Endothelial cell of umbilical vein (primary cell): Measurements from ENCODE around the gene TF. TPM values are rescaled to one million over a fixed set of nuclear protein-coding genes. Genes with fewer than 3 reads are reported as not detected.

ENCODE experiments used
- Bru-seq: library from RNA; stranded (reverse); fragments of 400-500 nt; gene quantifications from one replicate; lab custom pipeline; 2021; lab: Mats Ljungman, UMichigan
- BruChase-seq, 2 experiments: library from RNA; stranded (reverse); fragments of 400-500 nt; gene quantifications; one replicate each; lab custom pipeline; 2021; lab: Mats Ljungman, UMichigan
- BruUV-seq: library from RNA; stranded (reverse); fragments of 400-500 nt; replicated peaks from 2 replicates; lab custom pipeline; 2021; lab: Mats Ljungman, UMichigan
- CTCF ChIA-PET: fragments of 300-600, 350-600 bp; sonication (Branson Sonifier 250); formaldehyde crosslinking; loops from one replicate; lab custom pipeline; 2021; ENCODE audit warnings: antibody characterized with exemption, inconsistent platforms; lab: Charles Lee
- POLR2A ChIA-PET: fragments of 300-600, 350-600 bp; sonication (Branson Sonifier 250); formaldehyde crosslinking; loops from one replicate; lab custom pipeline; 2021; ENCODE audit warnings: antibody characterized with exemption, inconsistent platforms; lab: Charles Lee
- DNase-seq: peaks from one replicate; pipeline ENCODE4 v3.0.0-alpha.2; 2011; ENCODE audit warnings: low read depth, low spot score
- FAIRE-seq: peaks from 2 replicates; lab custom pipeline; 2011; peaks lifted over from hg19 to GRCh38; lab: Jason Lieb, UNC
- H2AFZ ChIP-seq: 2 replicates; pipeline ENCODE4 v1.6.0; 2012; ENCODE audit warnings: low read depth, low read length, control low read depth, inconsistent platforms
- H3K27ac ChIP-seq: 2 replicates; pipeline ENCODE4 v1.5.1; 2011; ENCODE audit warnings: low read depth, mild to moderate bottlenecking, control low read depth, low read length, moderate library complexity; ENCODE audit not compliant: insufficient read depth
- H3K27me3 ChIP-seq, 2 experiments: 2 replicates each; pipeline versions ENCODE4 v1.6.0 to v1.6.1; 2011; ENCODE audit warnings: low read length in 2 of 2, mixed read lengths in 1 of 2; ENCODE audit not compliant: control insufficient read depth in 2 of 2, insufficient read depth in 2 of 2
- H3K36me3 ChIP-seq, 2 experiments: 2 replicates in 1 of 2; 3 replicates in 1 of 2; pipeline ENCODE4 v1.5.1; 2011; ENCODE audit warnings: low read length in 2 of 2, mild to moderate bottlenecking in 1 of 2, moderate library complexity in 1 of 2; ENCODE audit not compliant: control insufficient read depth in 2 of 2, insufficient read depth in 2 of 2; ENCODE audit errors: extremely low read depth in 1 of 2
- H3K4me1 ChIP-seq: 3 replicates; pipeline ENCODE4 v1.5.1; 2011; ENCODE audit warnings: mild to moderate bottlenecking, low read length; ENCODE audit not compliant: control insufficient read depth, insufficient read depth; ENCODE audit errors: extremely low read depth
- H3K4me2 ChIP-seq: 2 replicates; pipeline ENCODE4 v1.6.1; 2011; ENCODE audit warnings: low read length, control low read depth, mixed read lengths; ENCODE audit not compliant: insufficient read depth
- H3K4me3 ChIP-seq, 3 experiments: fragments of 200-600 bp in 1 of 3; sonication (generic), shearing (Covaris generic) in 1 of 3; replicated peaks in 1 of 3; 2 replicates each; pipeline ENCODE4 v1.5.1; 2011 to 2016; ENCODE audit warnings: control low read depth in 3 of 3, low read length in 3 of 3, mild to moderate bottlenecking in 2 of 3, inconsistent platforms in 1 of 3, low read depth in 1 of 3, moderate library complexity in 1 of 3; ENCODE audit not compliant: insufficient read depth in 1 of 3
- H3K79me2 ChIP-seq: 2 replicates; pipeline ENCODE4 v1.6.0; 2012; ENCODE audit warnings: low read length, inconsistent platforms; ENCODE audit not compliant: control insufficient read depth, insufficient read depth
- H3K9ac ChIP-seq: replicated peaks from 2 replicates; pipeline ENCODE3; 2011; ENCODE audit warnings: low read length, control low read depth; ENCODE audit not compliant: insufficient read depth; ENCODE audit errors: extremely low read depth
- H3K9me1 ChIP-seq: replicated peaks from 3 replicates; pipeline ENCODE4 v1.6.0; 2011; ENCODE audit warnings: mild to moderate bottlenecking, low read length; ENCODE audit not compliant: control insufficient read depth, insufficient read depth; ENCODE audit errors: extremely low read depth
- H3K9me3 ChIP-seq: replicated peaks from 2 replicates; pipeline ENCODE4 v1.5.1; 2012; ENCODE audit warnings: low read length, inconsistent platforms; ENCODE audit not compliant: control insufficient read depth, insufficient read depth
- H4K20me1 ChIP-seq: replicated peaks from 2 replicates; pipeline ENCODE3; 2011; ENCODE audit warnings: mild to moderate bottlenecking, low read length; ENCODE audit not compliant: control insufficient read depth, insufficient read depth; ENCODE audit errors: extremely low read depth
- EZH2 ChIP-seq: IDR thresholded peaks from 2 replicates; pipeline ENCODE4 v1.6.1; 2012; ENCODE audit warnings: borderline replicate concordance, low read depth, mild to moderate bottlenecking, moderate library complexity, low read length, inconsistent platforms; ENCODE audit not compliant: severe bottlenecking
- JUN ChIP-seq: IDR thresholded peaks from 2 replicates; pipeline ENCODE4 v1.6.1; 2011; ENCODE audit warnings: borderline replicate concordance, low read depth; ENCODE audit not compliant: insufficient read length, insufficient read depth
- MAX ChIP-seq: IDR thresholded peaks from 2 replicates; pipeline ENCODE4 v1.6.1; 2011; ENCODE audit not compliant: insufficient read depth, insufficient read length
- POLR2AphosphoS5 ChIP-seq: IDR thresholded peaks from 2 replicates; pipeline ENCODE4 v1.6.1; 2012; ENCODE audit warnings: low read depth, mild to moderate bottlenecking, control low read depth, low read length, moderate library complexity; ENCODE audit not compliant: insufficient read depth
- dilution Hi-C: fragments of 300-500 bp; cut with MboI; formaldehyde crosslinking; loops from one replicate; pipeline ENCODE4 v1.15.0; 2019; ENCODE audit warnings: low sequenced_read_pairs; ENCODE audit not compliant: extremely low pct_ligation_motif_present
- intact Hi-C: fragments of 100-400 bp; cut with micrococcal nuclease; formaldehyde crosslinking; loops from one replicate; pipeline ENCODE4 v1.10.0; 2022
- long read RNA-seq: library from polyadenylated mRNA; stranded (forward); transcript quantifications from one replicate; pipeline ENCODE4 v2.0.0, GENCODE V29; 2021
- polyA minus RNA-seq, 3 experiments: library from RNA; depleted of rRNA, polyadenylated mRNA; stranded (reverse); fragments of >200 nt; gene quantifications; 1 replicate in 1 of 3; 2 replicates in 2 of 3; pipeline ENCODE4 v1.2.3, GENCODE V29; 2011
- polyA plus RNA-seq, 4 experiments: library from polyadenylated mRNA; depleted of rRNA in 3 of 4; stranded (reverse) in 3 of 4; unstranded in 1 of 4; fragments of >200 nt; gene quantifications; 2 replicates each; pipeline versions ENCODE4 v1.2.1 to v1.2.3, GENCODE V29; 2011 to 2012; ENCODE audit warnings: missing spikeins in 1 of 4
- total RNA-seq: library from RNA; stranded (reverse); gene quantifications from 2 replicates; pipeline ENCODE4 v1.2.3, GENCODE V29; 2021

TF gene
- total RNA-seq (0.21 and 0.69 TPM in 2 replicates), polyA plus RNA-seq (0.32 and 0.45 TPM in 2 replicates), polyA minus RNA-seq (1.5 and 2.1 TPM in 2 replicates), Bru-seq, nascent RNA (percentile 10 among the genes with signal in this experiment), BruChase-seq, experiment 1, labeled RNA remaining after a 6-hour chase (percentile 18 among the genes with signal in this experiment), BruChase-seq, experiment 2, labeled RNA remaining after a 2-hour chase (percentile 3 among the genes with signal in this experiment)
- polyA plus RNA-seq (2011; cell fraction: cytosol; rRNA removed) = 0.17 and 0.20 TPM in 2 replicates
- polyA plus RNA-seq (2011; cell fraction: nucleus; rRNA removed) = 3.3 and 5.1 TPM in 2 replicates
- 0.82 and 1.7 TPM in 2 replicates for polyA plus RNA-seq (2012)
- polyA minus RNA-seq (2011; cell fraction: cytosol; rRNA and poly(A)+ RNA removed) = not detected
- 1.1 and 1.3 TPM in 2 replicates for polyA minus RNA-seq (2011; cell fraction: nucleus; rRNA and poly(A)+ RNA removed)
- long read RNA-seq = 0 reads

GRCh38 chr3:133745981-133746711 is at the start of gene TF:
Gene TF (plus strand): TSS chr3:133746393. CDS start chr3:133746441, 48 bp downstream.
- Histone ChIP-seq H3K9ac (no peak within 1 kb of the TSS), H3K27me3 (peaks cover 17 to 27% of the 10 kb centered on the region in 2 experiments), H4K20me1 (no peaks in the 10 kb centered on the region), H3K4me3 (no peak within 1 kb of the TSS), H3K9me1 (no peaks in the 10 kb centered on the region), H3K79me2 (no peaks in the 10 kb centered on the region), H3K4me2 (no peak within 1 kb of the TSS), H3K4me1 (no peaks in the 10 kb centered on the region), H2AFZ (no peak within 1 kb of the TSS), H3K36me3 (no peaks in the 10 kb centered on the region), H3K9me3 (no peaks in the 10 kb centered on the region), H3K27ac (no peak within 1 kb of the TSS)
- TF ChIP-seq EZH2 (peak; percentile 38), MAX (no peak)
- DNase-seq (no peak), FAIRE-seq (no peak)
- POLR2A ChIA-PET = no interaction called here
- dilution Hi-C loops = no loop called here
- CTCF ChIA-PET = interaction anchor here (1.1 kb wide), 2 partner anchors 16 to 22 kb away, joined by 3 read pairs; no protein-coding TSS in a partner anchor
- intact Hi-C loops = no loop called here
- no TSS peak for BruUV-seq

- BruUV-seq = no TSS peak
- FAIRE-seq (no peak), DNase-seq (no peak)
- Histone ChIP-seq H3K27me3 (peaks cover 0 to 2% of the 10 kb centered on the region in 2 experiments), H3K36me3 (no peaks in the 10 kb centered on the region), H3K9ac (no peak overlapping the region), H2AFZ (no peak overlapping the region), H4K20me1 (no peaks in the 10 kb centered on the region), H3K9me3 (no peaks in the 10 kb centered on the region), H3K4me1 (no peaks in the 10 kb centered on the region), H3K9me1 (no peaks in the 10 kb centered on the region), H3K27ac (no peak overlapping the region), H3K4me2 (no peak overlapping the region), H3K79me2 (no peaks in the 10 kb centered on the region), H3K4me3 (no peak overlapping the region)
- ChIA-PET CTCF (no interaction called here), POLR2A (no interaction called here)
- dilution Hi-C loops (no loop called here), intact Hi-C loops (no loop called here)
- TF ChIP-seq JUN = no peak
- TF ChIP-seq EZH2 = no peak
- TF ChIP-seq POLR2AphosphoS5 = no peak
Observed at GRCh38 chr3:133697960-133698359, 48.2 kb upstream of the TF start.
